H9 (cell line): ENCODE results near the gene CACNA2D4. TPM values are rescaled to one million over a fixed set of nuclear protein-coding genes. Genes with fewer than 3 reads are reported as not detected.

Experiments used
- DNase-seq: peaks from one replicate; pipeline ENCODE4 v3.0.0-alpha.2; 2017
- H2AFZ ChIP-seq: one replicate; pipeline ENCODE4 v1.6.1; 2013; ENCODE audit warnings: mild to moderate bottlenecking, low read length, control low read depth, moderate library complexity
- H2AK5ac ChIP-seq: 2 replicates; pipeline ENCODE4 v1.6.1; 2013; ENCODE audit warnings: low read length, control low read depth, mixed read lengths; ENCODE audit not compliant: insufficient read length
- H2BK120ac ChIP-seq: one replicate; pipeline ENCODE4 v1.6.1; 2013; ENCODE audit warnings: low read depth, mild to moderate bottlenecking, low read length, control low read depth, inconsistent platforms; ENCODE audit not compliant: poor library complexity, severe bottlenecking
- H2BK12ac ChIP-seq: 2 replicates; pipeline ENCODE4 v1.6.1; 2013; ENCODE audit warnings: low read length, control low read depth, mixed read lengths, low read depth; ENCODE audit not compliant: insufficient read length
- H2BK15ac ChIP-seq: 2 replicates; pipeline ENCODE4 v1.6.1; 2013; ENCODE audit warnings: low read depth, low read length, control low read depth
- H2BK20ac ChIP-seq: one replicate; pipeline ENCODE4 v1.6.1; 2013; ENCODE audit warnings: low read depth, mild to moderate bottlenecking, low read length, control low read depth, inconsistent platforms; ENCODE audit not compliant: poor library complexity, severe bottlenecking
- H2BK5ac ChIP-seq: 2 replicates; pipeline ENCODE4 v1.6.1; 2013; ENCODE audit warnings: low read length, control low read depth, mixed read lengths; ENCODE audit not compliant: insufficient read length
- H3K14ac ChIP-seq: 2 replicates; pipeline ENCODE4 v1.6.1; 2013; ENCODE audit warnings: low read length, control low read depth; ENCODE audit not compliant: insufficient read depth
- H3K18ac ChIP-seq: 2 replicates; pipeline ENCODE4 v1.6.1; 2013; ENCODE audit warnings: low read depth, mild to moderate bottlenecking, mixed read lengths, low read length, control low read depth; ENCODE audit not compliant: insufficient read length
- H3K23ac ChIP-seq: 2 replicates; pipeline ENCODE4 v1.6.1; 2013; ENCODE audit warnings: low read length, control low read depth, mixed read lengths, low read depth; ENCODE audit not compliant: insufficient read length
- H3K23me2 ChIP-seq: 2 replicates; pipeline ENCODE4 v1.6.1; 2013; ENCODE audit warnings: low read depth, mild to moderate bottlenecking, mixed read lengths, low read length, control low read depth; ENCODE audit not compliant: insufficient read length, poor library complexity, severe bottlenecking
- H3K27ac ChIP-seq: 2 replicates; pipeline ENCODE4 v1.5.1; 2013; ENCODE audit warnings: low read length, control low read depth, mixed read lengths, low read depth; ENCODE audit not compliant: insufficient read length
- H3K27me3 ChIP-seq: 2 replicates; pipeline ENCODE4 v1.6.1; 2013; ENCODE audit warnings: low read length, control low read depth, inconsistent platforms; ENCODE audit not compliant: insufficient read depth
- H3K4ac ChIP-seq: 2 replicates; pipeline ENCODE4 v1.6.1; 2013; ENCODE audit warnings: low read depth, mild to moderate bottlenecking, control low read depth, inconsistent platforms, low read length, moderate library complexity
- H3K4me1 ChIP-seq: 2 replicates; pipeline ENCODE4 v1.6.1; 2013; ENCODE audit warnings: low read length, control low read depth, inconsistent platforms; ENCODE audit not compliant: insufficient read depth
- H3K4me2 ChIP-seq: 2 replicates; pipeline ENCODE4 v1.6.1; 2013; ENCODE audit warnings: low read length, control low read depth, mixed read lengths; ENCODE audit not compliant: insufficient read length, insufficient read depth
- H3K56ac ChIP-seq: 2 replicates; pipeline ENCODE4 v1.6.1; 2013; ENCODE audit warnings: low read depth, mild to moderate bottlenecking, mixed read lengths, low read length, control low read depth; ENCODE audit not compliant: insufficient read length
- H3K79me1 ChIP-seq: 2 replicates; pipeline ENCODE4 v1.6.1; 2013; ENCODE audit warnings: low read depth, mild to moderate bottlenecking, moderate library complexity, low read length, control low read depth, inconsistent platforms; ENCODE audit not compliant: insufficient read depth, poor library complexity, severe bottlenecking
- H3K79me2 ChIP-seq: 2 replicates; pipeline ENCODE4 v1.6.1; 2013; ENCODE audit warnings: low read length, control low read depth, inconsistent platforms; ENCODE audit not compliant: insufficient read depth
- H3K9ac ChIP-seq: 2 replicates; pipeline ENCODE4 v1.6.1; 2013; ENCODE audit warnings: low read length, control low read depth, mixed read lengths; ENCODE audit not compliant: insufficient read length; ENCODE audit errors: extremely low read depth
- H3K9me3 ChIP-seq: one replicate; pipeline ENCODE4 v1.6.1; 2013; ENCODE audit warnings: low read depth, low read length, inconsistent platforms; ENCODE audit not compliant: control insufficient read depth
- H3T11ph ChIP-seq: one replicate; pipeline ENCODE4 v1.6.1; 2013; ENCODE audit warnings: mild to moderate bottlenecking, low read length, control low read depth, inconsistent platforms
- H4K20me1 ChIP-seq: one replicate; pipeline ENCODE4 v1.6.1; 2013; ENCODE audit not compliant: control insufficient read depth, insufficient read length, insufficient read depth
- H4K5ac ChIP-seq: 2 replicates; pipeline ENCODE4 v1.6.1; 2013; ENCODE audit warnings: low read depth, mild to moderate bottlenecking, mixed read lengths, low read length, control low read depth; ENCODE audit not compliant: insufficient read length
- H4K8ac ChIP-seq: replicated peaks from 2 replicates; pipeline ENCODE4 v1.6.1; 2013; ENCODE audit warnings: low read length, control low read depth, mixed read lengths, low read depth; ENCODE audit not compliant: insufficient read length
- H4K91ac ChIP-seq: 2 replicates; pipeline ENCODE4 v1.6.1; 2013; ENCODE audit warnings: low read depth, mild to moderate bottlenecking, moderate library complexity, mixed read lengths, low read length, control low read depth; ENCODE audit not compliant: insufficient read length
- H3K27ac Mint-ChIP-seq, 3 experiments: 2 replicates in 2 of 3; 3 replicates in 1 of 3; pipeline ENCODE4 v1.8.0; 2020 to 2021; ENCODE audit warnings: mixed read lengths in 3 of 3, mild to moderate bottlenecking in 1 of 3, moderate library complexity in 1 of 3
- H3K27me3 Mint-ChIP-seq: 2 replicates; pipeline ENCODE4 v1.8.0; 2021; ENCODE audit warnings: low read depth, mild to moderate bottlenecking, moderate library complexity, mixed read lengths
- H3K36me3 Mint-ChIP-seq, 3 experiments: 2 replicates in 2 of 3; 3 replicates in 1 of 3; pipeline ENCODE4 v1.8.0; 2020 to 2021; ENCODE audit warnings: low read depth in 3 of 3, mixed read lengths in 3 of 3; ENCODE audit not compliant: insufficient read depth in 1 of 3
- H3K4me1 Mint-ChIP-seq, 2 experiments: 2 replicates each; pipeline ENCODE4 v1.8.0; 2020; ENCODE audit warnings: mixed read lengths in 2 of 2
- H3K4me3 Mint-ChIP-seq, 2 experiments: 2 replicates in 1 of 2; 3 replicates in 1 of 2; pipeline ENCODE4 v1.8.0; 2020 to 2021; ENCODE audit warnings: mild to moderate bottlenecking in 2 of 2, mixed read lengths in 2 of 2, moderate library complexity in 1 of 2
- H3K9me3 Mint-ChIP-seq, 2 experiments: 2 replicates in 1 of 2; 3 replicates in 1 of 2; pipeline ENCODE4 v1.8.0; 2020; ENCODE audit warnings: mild to moderate bottlenecking in 2 of 2, mixed read lengths in 2 of 2, moderate library complexity in 1 of 2
- CTCF ChIP-seq: fragments of 200-600 bp; sonication (generic); conservative IDR thresholded peaks from 3 replicates; pipeline ENCODE4 v1.8.0; 2021; ENCODE audit warnings: antibody characterized with exemption, mild to moderate bottlenecking
- WGBS: extraction: QIAGEN DNeasy Blood & Tissue Kit; methylation state at CpG from one replicate; pipeline ENCODE4 v1.1.7; 2013; ENCODE audit warnings: missing lambda C conversion rate, low lambda C conversion rate, mixed read lengths; ENCODE audit not compliant: insufficient read length; ENCODE audit errors: extremely low coverage; 5-methylcytosine and 5-hydroxymethylcytosine counted together
- total RNA-seq: library from RNA; stranded (reverse); gene quantifications from 2 replicates; pipeline ENCODE4 v1.2.1, GENCODE V29; 2021

Gene CACNA2D4
- total RNA-seq, 1 experiment from 2014 or later: 0.79 TPM

- no peak overlapping the region for H3K27ac Mint-ChIP-seq
- Histone ChIP-seq H2BK20ac (no peak overlapping the region), H3K23ac (no peak overlapping the region), H4K8ac (no peak overlapping the region), H3K23me2 (no peaks in the 10 kb centered on the region), H3K9ac (no peak overlapping the region), H2AK5ac (no peak overlapping the region), H4K5ac (no peak overlapping the region), H3K4me1 (peaks cover 2% of the 10 kb centered on the region; the same call in 1 of the 2 replicates), H3K56ac (no peak overlapping the region), H3K14ac (no peak overlapping the region), H3T11ph (no peak overlapping the region), H2BK120ac (no peak overlapping the region), H4K91ac (no peak overlapping the region), H2BK15ac (no peak overlapping the region), H3K4me2 (no peak overlapping the region), H3K27ac (no peak overlapping the region), H3K27me3 (no peaks in the 10 kb centered on the region), H2BK5ac (no peak overlapping the region), H3K4ac (no peak overlapping the region), H4K20me1 (no peaks in the 10 kb centered on the region), H2AFZ (no peak overlapping the region), H3K79me1 (no peaks in the 10 kb centered on the region), H3K79me2 (no peaks in the 10 kb centered on the region), H3K9me3 (no peaks in the 10 kb centered on the region), H3K18ac (no peak overlapping the region), H2BK12ac (no peak overlapping the region)
- H3K27me3 Mint-ChIP-seq: 0 out of 2 replicates have a peak, but pooled peaks cover 3% of the 10 kb centered on the region
- WGBS: no CpG with 5 or more reads among the region's 12 CpGs
- H3K36me3 Mint-ChIP-seq: no peaks in the 10 kb centered on the region
- TF ChIP-seq CTCF: no peak
- no peaks in the 10 kb centered on the region; a peak in 1 of 5 replicates for H3K9me3 Mint-ChIP-seq
- DNase-seq: no peak
- peaks cover 7 to 17% of the 10 kb centered on the region in 2 experiments for H3K4me1 Mint-ChIP-seq
- no peak overlapping the region for H3K4me3 Mint-ChIP-seq
Measured at GRCh38 chr12:1934831-1935230, 16.4 kb upstream of the CACNA2D4 start.
